ENCODE results near the gene KCP. TPM values are rescaled to one million over a fixed set of nuclear protein-coding genes. Genes with fewer than 3 reads are reported as not detected.

The KCP gene
- total RNA-seq, 4 donors from 2014 or later, result 0.46 to 3.3 (median 1.2) TPM

DNA sequence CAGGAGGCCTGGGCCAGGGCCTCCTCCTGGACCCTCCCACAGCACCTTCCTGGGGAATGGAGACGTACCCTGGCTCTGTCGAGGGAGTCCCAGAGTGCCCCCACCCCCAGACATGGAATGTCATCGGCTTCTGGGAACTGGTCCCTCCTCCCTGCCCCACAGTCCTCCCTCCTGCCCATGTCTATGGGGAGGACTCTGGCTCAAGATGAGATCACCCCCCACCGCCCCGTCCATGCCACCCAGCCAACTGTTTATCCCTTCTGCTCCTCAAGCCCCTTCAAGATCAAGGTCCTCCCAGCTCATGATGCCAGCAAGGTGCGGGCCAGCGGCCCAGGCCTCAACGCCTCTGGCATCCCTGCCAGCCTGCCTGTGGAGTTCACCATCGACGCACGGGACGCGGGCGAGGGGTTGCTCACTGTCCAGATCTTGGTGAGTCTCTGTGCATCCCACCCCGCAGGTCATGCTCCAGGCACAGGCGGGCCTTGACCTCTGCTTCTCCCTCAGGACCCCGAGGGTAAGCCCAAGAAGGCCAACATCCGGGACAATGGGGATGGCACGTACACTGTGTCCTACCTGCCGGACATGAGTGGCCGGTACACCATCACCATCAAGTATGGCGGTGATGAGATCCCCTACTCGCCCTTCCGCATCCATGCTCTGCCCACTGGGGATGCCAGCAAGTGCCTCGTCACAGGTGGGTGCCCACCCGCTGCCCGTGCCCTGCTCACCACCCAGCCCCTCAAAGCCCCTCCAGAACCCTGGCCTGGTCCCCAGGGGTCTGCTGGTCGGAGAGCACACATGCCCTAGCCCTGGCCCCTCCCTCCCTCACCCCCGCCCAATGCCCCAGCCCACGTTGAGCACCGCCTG lies 62.0 kb downstream of the KCP start:
- ATAC-seq (ENCODE audit: low FRiP score) (no peak), DNase-seq (ENCODE audit: low spot score) (no peak)
- TF ChIP-seq, protein P1, sequence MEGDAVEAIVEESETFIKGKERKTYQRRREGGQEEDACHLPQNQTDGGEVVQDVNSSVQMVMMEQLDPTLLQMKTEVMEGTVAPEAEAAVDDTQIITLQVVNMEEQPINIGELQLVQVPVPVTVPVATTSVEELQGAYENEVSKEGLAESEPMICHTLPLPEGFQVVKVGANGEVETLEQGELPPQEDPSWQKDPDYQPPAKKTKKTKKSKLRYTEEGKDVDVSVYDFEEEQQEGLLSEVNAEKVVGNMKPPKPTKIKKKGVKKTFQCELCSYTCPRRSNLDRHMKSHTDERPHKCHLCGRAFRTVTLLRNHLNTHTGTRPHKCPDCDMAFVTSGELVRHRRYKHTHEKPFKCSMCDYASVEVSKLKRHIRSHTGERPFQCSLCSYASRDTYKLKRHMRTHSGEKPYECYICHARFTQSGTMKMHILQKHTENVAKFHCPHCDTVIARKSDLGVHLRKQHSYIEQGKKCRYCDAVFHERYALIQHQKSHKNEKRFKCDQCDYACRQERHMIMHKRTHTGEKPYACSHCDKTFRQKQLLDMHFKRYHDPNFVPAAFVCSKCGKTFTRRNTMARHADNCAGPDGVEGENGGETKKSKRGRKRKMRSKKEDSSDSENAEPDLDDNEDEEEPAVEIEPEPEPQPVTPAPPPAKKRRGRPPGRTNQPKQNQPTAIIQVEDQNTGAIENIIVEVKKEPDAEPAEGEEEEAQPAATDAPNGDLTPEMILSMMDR (IDR thresholded peaks at IDR 0.05), result no peak

DNA sequence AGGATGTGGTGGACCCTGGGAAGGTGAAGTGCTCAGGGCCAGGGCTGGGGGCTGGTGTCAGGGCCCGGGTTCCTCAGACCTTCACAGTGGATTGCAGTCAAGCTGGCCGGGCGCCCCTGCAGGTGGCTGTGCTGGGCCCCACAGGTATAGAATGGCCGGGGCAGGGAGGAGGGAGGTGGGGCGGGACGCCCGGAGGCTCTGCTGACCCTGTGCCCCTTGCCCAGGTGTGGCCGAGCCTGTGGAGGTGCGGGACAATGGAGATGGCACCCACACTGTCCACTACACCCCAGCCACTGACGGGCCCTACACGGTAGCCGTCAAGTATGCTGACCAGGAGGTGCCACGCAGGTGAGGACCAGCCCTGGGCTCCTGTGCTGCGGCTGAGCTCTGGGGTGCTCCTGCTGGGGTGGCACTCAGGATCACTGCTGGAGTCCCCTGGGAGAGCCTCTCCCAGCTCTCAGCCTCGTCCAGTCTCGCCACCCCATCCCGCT lies 62.7 kb downstream of the KCP start:
- TF ChIP-seq, protein P1 (IDR thresholded peaks at IDR 0.05), result no peak
- DNase-seq (ENCODE audit: low spot score) (no peak), ATAC-seq (ENCODE audit: low FRiP score) (no peak)

DNA sequence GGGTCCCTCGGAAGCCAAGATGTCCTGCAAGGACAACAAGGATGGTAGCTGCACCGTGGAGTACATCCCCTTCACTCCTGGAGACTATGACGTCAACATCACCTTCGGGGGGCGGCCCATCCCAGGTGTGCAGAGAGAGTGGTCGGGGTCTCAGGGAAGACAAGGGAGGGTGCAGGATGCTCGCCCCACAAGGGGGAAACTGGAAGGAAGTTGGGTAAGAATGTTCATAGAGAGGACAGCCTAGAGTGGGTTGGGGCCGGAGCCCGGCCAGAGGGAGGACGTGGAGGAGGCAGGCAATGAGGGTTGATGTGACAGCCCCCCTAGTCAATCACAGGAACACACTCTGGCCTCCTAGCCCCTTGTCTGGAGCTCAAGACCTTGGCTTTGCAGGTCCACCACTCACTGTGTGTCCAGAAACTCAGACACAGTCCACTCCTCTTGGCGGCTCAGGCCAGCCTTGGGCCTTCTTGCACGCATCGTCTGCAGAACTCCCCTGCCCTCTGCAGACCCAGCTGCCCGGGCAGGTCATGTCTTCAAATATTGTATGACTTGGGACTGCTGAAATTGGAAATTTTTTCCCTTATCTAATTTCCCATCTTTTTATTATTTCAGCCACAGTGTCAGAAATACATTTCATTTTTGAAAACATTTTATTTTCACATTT lies 63.6 kb downstream of the KCP start:
- DNase-seq (ENCODE audit: low spot score) (no peak), ATAC-seq (ENCODE audit: low FRiP score) (no peak)
- TF ChIP-seq, protein P1 (IDR thresholded peaks at IDR 0.05), result no peak

DNA sequence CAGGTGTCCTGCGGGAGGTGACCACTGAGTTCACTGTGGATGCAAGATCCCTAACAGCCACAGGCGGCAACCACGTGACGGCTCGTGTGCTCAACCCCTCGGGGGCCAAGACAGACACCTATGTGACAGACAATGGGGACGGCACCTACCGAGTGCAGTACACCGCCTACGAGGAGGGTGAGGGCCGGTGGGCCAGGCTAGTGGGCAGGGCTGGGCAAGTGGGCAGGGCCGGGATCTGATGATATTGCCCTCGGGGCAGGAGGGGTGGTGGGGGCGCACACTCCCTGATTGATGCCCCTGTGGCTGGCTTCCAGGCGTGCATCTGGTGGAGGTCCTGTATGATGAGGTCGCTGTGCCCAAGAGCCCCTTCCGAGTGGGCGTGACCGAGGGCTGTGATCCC lies 64.5 kb downstream of the KCP start:
- DNase-seq (ENCODE audit: low spot score) (no peak), ATAC-seq (ENCODE audit: low FRiP score) (no peak)
- TF ChIP-seq, protein P1 (IDR thresholded peaks at IDR 0.05), result no peak

GRCh38 chr7:128845475-128845874 lies 65.0 kb downstream of the KCP start:
- DNase-seq (ENCODE audit: low spot score) (no peak), ATAC-seq (ENCODE audit: low FRiP score) (no peak)
- TF ChIP-seq, protein P1 (IDR thresholded peaks at IDR 0.05), result no peak

GRCh38 chr7:128844777-128845311 lies 65.7 kb downstream of the KCP start:
- TF ChIP-seq, protein P1 (IDR thresholded peaks at IDR 0.05), result no peak

More at GRCh38 chr7:128844777-128845311, 65.7 kb downstream of the KCP start:
- no peak for ATAC-seq (ENCODE audit: low FRiP score)
- no peak for DNase-seq (ENCODE audit: low spot score)

All from omental fat pad (tissue), 4 donors.